Cardiac muscle cell (in vitro differentiated cells and primary cell): ENCODE measurements around the gene TEKT5. TPM values are rescaled to one million over a fixed set of nuclear protein-coding genes. Genes with fewer than 3 reads are reported as not detected.
"Not testable (repeated sequence)": the region's sequence is repeated elsewhere in the genome, so short reads cannot be mapped to it uniquely, and the experiment has no call there.

Source experiments
- DNase-seq, 2 donors: peaks; one replicate each; pipeline versions ENCODE4 v3.0.0 to v3.0.0-alpha.2; 2010 to 2017; ENCODE audit warnings: low read depth in 1 of 2, low spot score in 1 of 2
- H3K27ac ChIP-seq: fragments of 200-600 bp; sonication (generic); 2 replicates; pipeline ENCODE4 v1.5.1; 2016
- H3K27me3 ChIP-seq: fragments of 200-600 bp; sonication (generic); 2 replicates; pipeline ENCODE4 v1.6.0; 2016; ENCODE audit warnings: control low read depth
- H3K36me3 ChIP-seq: fragments of 200-600 bp; sonication (generic); 2 replicates; pipeline ENCODE4 v1.5.1; 2016; ENCODE audit warnings: control low read depth
- H3K4me1 ChIP-seq: fragments of 200-600 bp; sonication (generic); 2 replicates; pipeline ENCODE4 v1.8.1; 2017; ENCODE audit warnings: low read depth, mild to moderate bottlenecking, mixed run types
- H3K4me3 ChIP-seq: fragments of 200-600 bp; sonication (generic); 2 replicates; pipeline ENCODE4 v1.5.1; 2016; ENCODE audit warnings: mild to moderate bottlenecking
- H3K9me3 ChIP-seq: fragments of 200-600 bp; sonication (generic); 2 replicates; pipeline ENCODE4 v1.5.1; 2017; ENCODE audit warnings: low read depth, mild to moderate bottlenecking, control low read depth
- CTCF ChIP-seq: IDR thresholded peaks from 2 replicates; pipeline ENCODE4 v1.5.1; 2012; ENCODE audit warnings: low read depth, mild to moderate bottlenecking, low read length
- polyA plus RNA-seq: library from polyadenylated mRNA; unstranded; fragments of >200 nt; fragmentation: Nextera tagmentation; extraction: Ambion mirVana; gene quantifications from 2 replicates; pipeline ENCODE4 v1.2.1, GENCODE V29; 2016
- total RNA-seq: library from RNA; depleted of rRNA; stranded (reverse); fragments of >200 nt; gene quantifications from 2 replicates; pipeline ENCODE4 v1.2.3, GENCODE V29; 2016

Gene TEKT5
- total and polyA plus RNA-seq, 2 experiments from 2014 or later, result 0.48 TPM

GRCh38 chr16:10683170-10683569 is 11.6 kb downstream of the TEKT5 start:
- H3K27ac ChIP-seq, result no peak overlapping the region
- no peaks in the 10 kb centered on the region for H3K36me3 ChIP-seq
- H3K4me1 ChIP-seq, result no peaks in the 10 kb centered on the region
- TF ChIP-seq CTCF, result no peak
- no peak for DNase-seq
- no peaks in the 10 kb centered on the region for H3K27me3 ChIP-seq
- H3K4me3 ChIP-seq, result no peak overlapping the region
- no peaks in the 10 kb centered on the region for H3K9me3 ChIP-seq

GRCh38 chr16:10682604-10683003 is 12.1 kb downstream of the TEKT5 start:
- no peak overlapping the region for H3K27ac ChIP-seq
- H3K27me3 ChIP-seq, result no peaks in the 10 kb centered on the region
- H3K4me3 ChIP-seq, result no peak overlapping the region
- no peaks in the 10 kb centered on the region for H3K36me3 ChIP-seq
- DNase-seq, result no peak
- no peaks in the 10 kb centered on the region for H3K9me3 ChIP-seq
- TF ChIP-seq CTCF, result no peak
- H3K4me1 ChIP-seq, result no peaks in the 10 kb centered on the region

GRCh38 chr16:10681310-10682308 is 13.1 kb downstream of the TEKT5 start:
- Histone ChIP-seq H3K4me1 (no peaks in the 10 kb centered on the region), H3K4me3 (no peak overlapping the region), H3K36me3 (no peaks in the 10 kb centered on the region), H3K27ac (no peak overlapping the region), H3K9me3 (no peaks in the 10 kb centered on the region), H3K27me3 (no peaks in the 10 kb centered on the region)
- no peak for TF ChIP-seq CTCF
- no peak for DNase-seq

- no peak for TF ChIP-seq CTCF
- no peaks in the 10 kb centered on the region for H3K27me3 ChIP-seq
- H3K4me1 ChIP-seq, result no peaks in the 10 kb centered on the region
- no peak overlapping the region for H3K4me3 ChIP-seq
- H3K27ac ChIP-seq, result no peak overlapping the region
- DNase-seq, result no peak
- no peaks in the 10 kb centered on the region for H3K36me3 ChIP-seq
- H3K9me3 ChIP-seq, result no peaks in the 10 kb centered on the region
Observed at GRCh38 chr16:10679921-10680320, 14.8 kb downstream of the TEKT5 start.

- H3K9me3 ChIP-seq, H3K36me3 ChIP-seq, H3K27ac ChIP-seq, H3K4me3 ChIP-seq, H3K4me1 ChIP-seq, DNase-seq, H3K27me3 ChIP-seq: not testable (repeated sequence)
Observed at GRCh38 chr16:10679441-10679840, 15.3 kb downstream of the TEKT5 start.

GRCh38 chr16:10678655-10679054 is 16.1 kb downstream of the TEKT5 start:
- Histone ChIP-seq H3K4me3 (no peak overlapping the region), H3K4me1 (no peaks in the 10 kb centered on the region), H3K27me3 (no peaks in the 10 kb centered on the region), H3K36me3 (no peaks in the 10 kb centered on the region), H3K9me3 (no peaks in the 10 kb centered on the region), H3K27ac (no peak overlapping the region)
- DNase-seq, result no peak
- TF ChIP-seq CTCF, result no peak
